GM06990 (cell line): Measurements from ENCODE around the gene SV2C.

ENCODE experiments used
- DNase-seq: peaks from one replicate; pipeline ENCODE4 v3.0.0-alpha.2; 2011; ENCODE audit not compliant: insufficient read length; ENCODE audit errors: extremely low read depth
- H3K27me3 ChIP-seq: replicated peaks from 2 replicates; pipeline ENCODE4 v1.6.0; 2011; ENCODE audit warnings: low read length; ENCODE audit not compliant: control insufficient read depth, insufficient read depth
- H3K36me3 ChIP-seq: 2 replicates; pipeline ENCODE4 v1.5.1; 2011; ENCODE audit warnings: low read length; ENCODE audit not compliant: control insufficient read depth, insufficient read depth
- H3K4me3 ChIP-seq: replicated peaks from 2 replicates; pipeline ENCODE4 v1.5.1; 2011; ENCODE audit warnings: low read depth, mild to moderate bottlenecking, control low read depth, low read length
- CTCF ChIP-seq: IDR thresholded peaks from 2 replicates; pipeline ENCODE4 v1.5.1; 2011; ENCODE audit warnings: low read length, control low read depth, mild to moderate bottlenecking, inconsistent platforms; ENCODE audit not compliant: insufficient read depth, poor library complexity, severe bottlenecking

The SV2C gene

GRCh38 chr5:76216748-76217147 lies 133.6 kb downstream of the SV2C start:
- TF ChIP-seq CTCF, result no peak

GRCh38 chr5:76219636-76220035 lies 136.5 kb downstream of the SV2C start:
- H3K4me3 ChIP-seq, result no peak overlapping the region
- TF ChIP-seq CTCF, result no peak
- no peaks in the 10 kb centered on the region for H3K36me3 ChIP-seq
- H3K27me3 ChIP-seq, result no peaks in the 10 kb centered on the region; the same call in 1 of the 2 replicates
- no peak for DNase-seq

More at GRCh38 chr5:76216748-76217147, 133.6 kb downstream of the SV2C start:
- H3K4me3 ChIP-seq, result no peak overlapping the region
- no peaks in the 10 kb centered on the region for H3K36me3 ChIP-seq
- no peaks in the 10 kb centered on the region; the same call in 1 of the 2 replicates for H3K27me3 ChIP-seq
- DNase-seq, result no peak

GRCh38 chr5:76221311-76221710 lies 138.1 kb downstream of the SV2C start:
- no peaks in the 10 kb centered on the region for H3K36me3 ChIP-seq
- TF ChIP-seq CTCF, result no peak
- no peaks in the 10 kb centered on the region; the same call in 1 of the 2 replicates for H3K27me3 ChIP-seq
- no peak for DNase-seq
- no peak overlapping the region for H3K4me3 ChIP-seq

GRCh38 chr5:76222318-76222717 lies 139.1 kb downstream of the SV2C start:
- TF ChIP-seq CTCF, result no peak
- no peak for DNase-seq
- H3K4me3 ChIP-seq, result no peak overlapping the region
- no peaks in the 10 kb centered on the region for H3K36me3 ChIP-seq
- no peaks in the 10 kb centered on the region for H3K27me3 ChIP-seq

GRCh38 chr5:76223696-76224095 lies 140.5 kb downstream of the SV2C start:
- DNase-seq, result peak; percentile 9
- no peaks in the 10 kb centered on the region for H3K27me3 ChIP-seq
- H3K36me3 ChIP-seq, result no peaks in the 10 kb centered on the region
- TF ChIP-seq CTCF, result no peak
- H3K4me3 ChIP-seq, result no peak overlapping the region

- TF ChIP-seq CTCF, result no peak
- Histone ChIP-seq H3K36me3 (no peaks in the 10 kb centered on the region), H3K4me3 (no peak overlapping the region), H3K27me3 (no peaks in the 10 kb centered on the region)
- no peak for DNase-seq
These were observed 141.7 kb downstream of the SV2C start for GRCh38 chr5:76224898-76225297.
